GM12878 (cell line): ENCODE results near the gene CLPSL1. TPM values are rescaled to one million over a fixed set of nuclear protein-coding genes. Genes with fewer than 3 reads are reported as not detected.

Source experiments
- ATAC-seq: fragments of 200-7000 bp; cut with Tn5 transposase; 3 replicates; pipeline ENCODE4 v1.9.1; 2020; ENCODE audit warnings: mild to moderate bottlenecking, moderate library complexity
- BruUV-seq: library from RNA; stranded (reverse); fragments of 400-500 nt; replicated peaks from 2 replicates; lab custom pipeline; 2021; lab: Mats Ljungman, UMichigan
- CTCF ChIA-PET: fragments of 300-600 bp; sonication (Branson Sonifier 250); formaldehyde crosslinking; extraction: SDS; loops from one replicate; lab custom pipeline; 2021; ENCODE audit warnings: inconsistent platforms; lab: Yijun Ruan, JAX
- POLR2A ChIA-PET: fragments of 350-600 bp; formaldehyde crosslinking; extraction: SDS; loops from one replicate; lab custom pipeline; 2021; ENCODE audit warnings: inconsistent platforms; lab: Charles Lee
- RAD21 ChIA-PET: fragments of 300-600 bp; sonication (Branson Sonifier 250); formaldehyde crosslinking; loops from one replicate; lab custom pipeline; 2023; ENCODE audit warnings: antibody characterized with exemption; ENCODE audit not compliant: unreplicated experiment; lab: Charles Lee
- SMC1A ChIA-PET: fragments of 300-600 bp; sonication (Branson Sonifier 250); formaldehyde crosslinking; loops from one replicate; lab custom pipeline; 2023; ENCODE audit not compliant: unreplicated experiment, uncharacterized antibody; lab: Charles Lee
- DNase-seq: peaks from one replicate; pipeline ENCODE4 v3.0.0-alpha.2; 2011; ENCODE audit warnings: low read depth, low spot score
- FAIRE-seq: peaks from 3 replicates; lab custom pipeline; 2011; peaks lifted over from hg19 to GRCh38; lab: Jason Lieb, UNC
- H2AFZ ChIP-seq: 2 replicates; pipeline ENCODE4 v1.6.0; 2011; ENCODE audit warnings: low read depth, low read length, control low read depth; ENCODE audit not compliant: control insufficient read depth
- H3K27ac ChIP-seq: 2 replicates; pipeline ENCODE4 v1.5.1; 2011; ENCODE audit warnings: control low read depth; ENCODE audit not compliant: control insufficient read depth, insufficient read depth
- H3K27me3 ChIP-seq, 2 experiments: replicated peaks in 1 of 2; 2 replicates each; pipeline versions ENCODE4 v1.6.0 to v1.6.1; 2011; ENCODE audit warnings: low read length in 1 of 2; ENCODE audit not compliant: control insufficient read depth in 2 of 2, insufficient read depth in 2 of 2
- H3K36me3 ChIP-seq, 2 experiments: 2 replicates each; pipeline ENCODE4 v1.5.1; 2011; ENCODE audit warnings: low read length in 1 of 2; ENCODE audit not compliant: control insufficient read depth in 2 of 2, insufficient read depth in 2 of 2
- H3K4me1 ChIP-seq: 2 replicates; pipeline ENCODE4 v1.6.1; 2011; ENCODE audit warnings: mild to moderate bottlenecking, low read length, moderate library complexity, mixed read lengths; ENCODE audit not compliant: control insufficient read depth, insufficient read depth
- H3K4me2 ChIP-seq: 2 replicates; pipeline ENCODE4 v1.6.0; 2011; ENCODE audit warnings: control low read depth; ENCODE audit not compliant: control insufficient read depth, insufficient read depth
- H3K4me3 ChIP-seq: fragments of 200-600 bp; sonication (generic); 2 replicates; pipeline ENCODE4 v1.5.1; 2016
- H3K79me2 ChIP-seq: 2 replicates; pipeline ENCODE4 v1.6.0; 2011; ENCODE audit warnings: low read length; ENCODE audit not compliant: control insufficient read depth, insufficient read depth
- H3K9ac ChIP-seq: 2 replicates; pipeline ENCODE4 v1.8.0; 2011; ENCODE audit warnings: low read length, control low read depth, mixed read lengths; ENCODE audit not compliant: control insufficient read depth, insufficient read depth
- H3K9me3 ChIP-seq: replicated peaks from 3 replicates; pipeline ENCODE4 v1.5.1; 2011; ENCODE audit warnings: mild to moderate bottlenecking, low read length; ENCODE audit not compliant: control insufficient read depth, insufficient read depth
- H4K20me1 ChIP-seq: 2 replicates; pipeline ENCODE4 v1.6.0; 2011; ENCODE audit not compliant: control insufficient read depth, insufficient read depth
- BACH1 ChIP-seq: fragments of 450-650 bp; IDR thresholded peaks from 2 replicates; pipeline ENCODE4 v1.6.1; 2017; ENCODE audit warnings: mild to moderate bottlenecking, borderline replicate concordance
- ETV6 ChIP-seq, 2 experiments: fragments of 450-650 bp in 1 of 2; IDR thresholded peaks in 1 of 2; conservative IDR thresholded peaks in 1 of 2; 2 replicates each; pipeline ENCODE4 v1.6.1; 2014; ENCODE audit warnings: antibody characterized with exemption in 1 of 2, borderline replicate concordance in 1 of 2, low read depth in 1 of 2, mild to moderate bottlenecking in 1 of 2, moderate library complexity in 1 of 2
- FOS ChIP-seq: IDR thresholded peaks from 3 replicates; pipeline ENCODE4 v1.6.1; 2011; ENCODE audit warnings: borderline replicate concordance; ENCODE audit not compliant: insufficient read length; ENCODE audit errors: extremely low read depth
- HCFC1 ChIP-seq: fragments of 150-350 bp; IDR thresholded peaks from 2 replicates; pipeline ENCODE4 v1.6.1; 2014; ENCODE audit warnings: low read length
- MEF2B ChIP-seq: fragments of 450-650 bp; IDR thresholded peaks from 2 replicates; pipeline ENCODE4 v1.6.1; 2018; ENCODE audit warnings: mild to moderate bottlenecking, moderate library complexity; ENCODE audit not compliant: partially characterized antibody, poor library complexity, severe bottlenecking
- MLLT1 ChIP-seq: fragments of 450-650 bp; IDR thresholded peaks from 2 replicates; pipeline ENCODE4 v1.6.1; 2016; ENCODE audit warnings: mild to moderate bottlenecking
- NR2C1 ChIP-seq: fragments of 450-650 bp; IDR thresholded peaks from 2 replicates; pipeline ENCODE4 v1.6.1; 2017; ENCODE audit warnings: antibody characterized with exemption, mild to moderate bottlenecking, moderate library complexity
- PML ChIP-seq: IDR thresholded peaks from 2 replicates; pipeline ENCODE4 v1.6.1; 2012; ENCODE audit warnings: low read length, inconsistent platforms
- POU2F2 ChIP-seq: IDR thresholded peaks from 3 replicates; pipeline ENCODE4 v1.6.1; 2011; ENCODE audit warnings: low read depth, mild to moderate bottlenecking, low read length, borderline replicate concordance
- ZNF274 ChIP-seq: IDR thresholded peaks from one replicate; pipeline ENCODE4 v1.8.0; 2011; ENCODE audit not compliant: insufficient read length, insufficient read depth
- WGBS: methylation state at CpG from one replicate; pipeline ENCODE4 v1.1.6; 2016; ENCODE audit warnings: low lambda C conversion rate; ENCODE audit not compliant: insufficient replicate concordance, insufficient coverage; ENCODE audit errors: missing lambda C conversion rate; 5-methylcytosine and 5-hydroxymethylcytosine counted together
- in situ Hi-C: fragments of 300-500 bp; cut with MboI; formaldehyde crosslinking; loops from 9 replicates; pipeline ENCODE4 v1.14.3; 2018; ENCODE audit warnings: mixed read lengths
- intact Hi-C: fragments of 100-400 bp; cut with micrococcal nuclease; formaldehyde crosslinking; loops from one replicate; pipeline ENCODE4 v1.14.2; 2022; ENCODE audit not compliant: unreplicated experiment
- polyA plus RNA-seq, 11 experiments: library from polyadenylated mRNA; depleted of rRNA in 4 of 11; unstranded in 6 of 11; stranded (reverse) in 5 of 11; fragments of >200 nt; fragmentation: Nextera tagmentation in 4 of 11; fragmentation: Illumina TruSeq in 1 of 11; extraction: Ambion mirVana in 4 of 11; extraction: Trizol in 1 of 11; gene quantifications; 1 replicate in 1 of 11; 2 replicates in 10 of 11; pipeline versions ENCODE4 v1.2.1 to v1.2.3, GENCODE V29; 2011 to 2016; ENCODE audit warnings: inconsistent platforms in 2 of 11, missing spikeins in 2 of 11, low read depth in 1 of 11
- total RNA-seq, 4 experiments: library from RNA; depleted of rRNA in 3 of 4; stranded (reverse); fragments of >200 nt in 3 of 4; fragmentation: Illumina TruSeq in 1 of 4; extraction: Trizol in 1 of 4; gene quantifications; 2 replicates each; pipeline versions ENCODE4 v1.2.1 to v1.2.3, GENCODE V29; 2013 to 2021

The CLPSL1 gene
- total and polyA plus RNA-seq, 10 of the 15 experiments (the other 5 are each of a cell fraction or from before 2014, with no cell fraction given), result not detected

DNA sequence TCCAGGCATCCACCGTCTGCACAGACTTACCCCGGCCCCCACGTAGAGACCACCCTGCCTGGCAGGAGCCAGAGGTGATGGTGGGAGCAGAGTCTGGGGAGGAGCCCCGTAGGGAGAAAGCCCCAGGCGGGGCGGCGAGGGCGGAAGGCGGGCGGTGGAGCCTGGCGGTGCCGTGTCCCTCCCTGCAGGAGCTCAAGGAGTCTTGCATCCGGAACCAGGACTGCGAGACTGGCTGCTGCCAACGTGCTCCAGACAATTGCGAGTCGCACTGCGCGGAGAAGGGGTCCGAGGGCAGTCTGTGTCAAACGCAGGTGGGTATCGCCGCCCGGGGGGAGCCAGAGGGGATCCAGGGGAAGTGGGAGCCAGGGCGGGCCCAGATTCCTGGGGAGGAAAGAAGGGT is 6.0 kb downstream of the CLPSL1 start:
- WGBS, result 55% methylated on average over 24 of the region's 25 CpGs

More for the DNA sequence above, 6.0 kb downstream of the CLPSL1 start:
- ATAC-seq, result no peak
- no TSS peak for BruUV-seq
- ChIA-PET SMC1A (no interaction called here), RAD21 (interaction anchor here (1.6 kb wide), 1 partner anchor 12 kb away, joined by 6 read pairs; no protein-coding TSS in a partner anchor), CTCF (interaction anchor here (0.6 to 1.0 kb wide), 2 partner anchors 11 to 30 kb away, joined by 3 to 4 read pairs; no protein-coding TSS in a partner anchor), POLR2A (no interaction called here)
- no peak overlapping the region for H3K9ac ChIP-seq
- no peaks in the 10 kb centered on the region for H4K20me1 ChIP-seq
- no peaks in the 10 kb centered on the region for H3K36me3 ChIP-seq
- in situ Hi-C loops (no loop called here), intact Hi-C loops (loop anchor here (1.0 kb wide), 1 partner anchor 11 kb away; no protein-coding TSS in a partner anchor)
- DNase-seq, result no peak
- H3K27me3 ChIP-seq, result peaks cover 1 to 4% of the 10 kb centered on the region in 2 experiments
- no peak overlapping the region for H2AFZ ChIP-seq
- TF ChIP-seq HCFC1 (no peak), PML (no peak), MLLT1 (no peak), MEF2B (no peak), BACH1 (no peak), ZNF274 (no peak), POU2F2 (no peak), ETV6 (conservative IDR thresholded peaks at IDR 0.05 in 1 of 2, IDR thresholded peaks at IDR 0.05 in 1 of 2; ENCODE audit: borderline replicate concordance in 1 of 2, low read depth in 1 of 2) (no peak), FOS (no peak), NR2C1 (no peak)
- H3K4me3 ChIP-seq, result no peak overlapping the region
- H3K27ac ChIP-seq, result no peak overlapping the region
- no peak overlapping the region; the same call in 1 of the 2 replicates for H3K4me2 ChIP-seq
- H3K79me2 ChIP-seq, result no peaks in the 10 kb centered on the region
- H3K4me1 ChIP-seq, result no peaks in the 10 kb centered on the region
- no peaks in the 10 kb centered on the region for H3K9me3 ChIP-seq
- no peak for FAIRE-seq
